Measurements from ENCODE around the gene CAMTA1. TPM values are rescaled to one million over a fixed set of nuclear protein-coding genes. Genes with fewer than 3 reads are reported as not detected.

Gene CAMTA1
- polyA plus RNA-seq, 1 donor from 2014 or later = 162 TPM

DNA sequence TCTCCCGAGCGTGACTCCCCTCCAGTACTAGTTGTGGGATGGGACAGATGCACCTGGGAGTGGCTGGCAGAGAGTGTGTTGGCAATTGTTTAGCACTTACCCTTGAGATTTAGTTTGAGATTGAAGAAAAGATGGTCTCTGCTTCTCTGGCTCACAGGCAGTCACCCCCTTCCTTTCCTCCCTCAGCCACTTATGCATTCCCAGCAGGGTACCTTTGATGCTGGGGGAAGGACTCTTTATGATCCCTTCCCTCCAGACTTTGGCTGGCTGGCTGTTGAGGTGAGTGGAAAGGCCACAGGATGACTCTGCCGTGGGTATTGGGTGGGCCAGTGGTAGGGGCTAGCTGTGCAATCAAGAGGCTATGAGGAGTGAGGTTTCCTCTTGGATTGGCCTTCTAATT is 236.8 kb downstream of the CAMTA1 start:
- no peak overlapping the region for H3K4me2 ChIP-seq (ENCODE audit: low read length)
- H3K9ac ChIP-seq (ENCODE audit: low read length) = no peak overlapping the region
- H3K79me2 ChIP-seq (replicated peaks; ENCODE audit: insufficient read depth, low read length) = no peaks in the 10 kb centered on the region
- H3K9me3 ChIP-seq (ENCODE audit: low read length) = no peaks in the 10 kb centered on the region
- H2AFZ ChIP-seq (ENCODE audit: low read depth, low read length) = no peak overlapping the region
- no peaks in the 10 kb centered on the region for H3K9me2 ChIP-seq (ENCODE audit: insufficient read depth, low read length)
- H3F3A ChIP-seq (ENCODE audit: insufficient read depth, low read length, poor library complexity, severe bottlenecking) = no peaks in the 10 kb centered on the region
- no peaks in the 10 kb centered on the region for H3K27me3 ChIP-seq (ENCODE audit: insufficient read depth, low read depth, low read length)
- H3K36me3 ChIP-seq (ENCODE audit: insufficient read depth, low read length) = no peaks in the 10 kb centered on the region
- H4K20me1 ChIP-seq (ENCODE audit: insufficient read depth) = no peaks in the 10 kb centered on the region
- H3K27ac ChIP-seq (ENCODE audit: low read length) = no peak overlapping the region
- TF ChIP-seq POLR2AphosphoS5 (IDR thresholded peaks at IDR 0.05) = no peak
- H3K4me3 ChIP-seq (ENCODE audit: low read length) = no peak overlapping the region

DNA sequence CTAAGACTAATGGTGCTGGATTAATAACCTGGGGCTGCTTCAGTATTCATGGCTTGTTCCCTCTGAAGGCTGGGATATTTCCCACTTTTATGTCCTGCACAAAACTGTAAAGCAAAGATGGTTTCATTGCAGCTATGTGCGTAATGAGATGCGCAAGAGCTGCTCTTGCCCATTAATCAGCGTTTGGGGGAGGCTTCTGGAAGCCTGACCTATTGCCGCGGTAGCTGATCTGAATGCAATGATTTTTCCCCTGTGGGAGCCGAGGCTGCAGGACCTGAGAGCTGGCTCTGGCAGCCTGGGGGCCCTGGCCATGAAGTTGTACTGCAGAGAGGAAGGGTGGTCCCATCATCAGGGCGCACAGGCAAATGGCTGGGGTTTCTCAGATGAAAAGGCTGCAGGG is 239.8 kb downstream of the CAMTA1 start:
- TF ChIP-seq, protein P1, sequence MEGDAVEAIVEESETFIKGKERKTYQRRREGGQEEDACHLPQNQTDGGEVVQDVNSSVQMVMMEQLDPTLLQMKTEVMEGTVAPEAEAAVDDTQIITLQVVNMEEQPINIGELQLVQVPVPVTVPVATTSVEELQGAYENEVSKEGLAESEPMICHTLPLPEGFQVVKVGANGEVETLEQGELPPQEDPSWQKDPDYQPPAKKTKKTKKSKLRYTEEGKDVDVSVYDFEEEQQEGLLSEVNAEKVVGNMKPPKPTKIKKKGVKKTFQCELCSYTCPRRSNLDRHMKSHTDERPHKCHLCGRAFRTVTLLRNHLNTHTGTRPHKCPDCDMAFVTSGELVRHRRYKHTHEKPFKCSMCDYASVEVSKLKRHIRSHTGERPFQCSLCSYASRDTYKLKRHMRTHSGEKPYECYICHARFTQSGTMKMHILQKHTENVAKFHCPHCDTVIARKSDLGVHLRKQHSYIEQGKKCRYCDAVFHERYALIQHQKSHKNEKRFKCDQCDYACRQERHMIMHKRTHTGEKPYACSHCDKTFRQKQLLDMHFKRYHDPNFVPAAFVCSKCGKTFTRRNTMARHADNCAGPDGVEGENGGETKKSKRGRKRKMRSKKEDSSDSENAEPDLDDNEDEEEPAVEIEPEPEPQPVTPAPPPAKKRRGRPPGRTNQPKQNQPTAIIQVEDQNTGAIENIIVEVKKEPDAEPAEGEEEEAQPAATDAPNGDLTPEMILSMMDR (IDR thresholded peaks at IDR 0.05; ENCODE audit: poor library complexity, severe bottlenecking) = no peak
- TF ChIP-seq, protein P2, sequence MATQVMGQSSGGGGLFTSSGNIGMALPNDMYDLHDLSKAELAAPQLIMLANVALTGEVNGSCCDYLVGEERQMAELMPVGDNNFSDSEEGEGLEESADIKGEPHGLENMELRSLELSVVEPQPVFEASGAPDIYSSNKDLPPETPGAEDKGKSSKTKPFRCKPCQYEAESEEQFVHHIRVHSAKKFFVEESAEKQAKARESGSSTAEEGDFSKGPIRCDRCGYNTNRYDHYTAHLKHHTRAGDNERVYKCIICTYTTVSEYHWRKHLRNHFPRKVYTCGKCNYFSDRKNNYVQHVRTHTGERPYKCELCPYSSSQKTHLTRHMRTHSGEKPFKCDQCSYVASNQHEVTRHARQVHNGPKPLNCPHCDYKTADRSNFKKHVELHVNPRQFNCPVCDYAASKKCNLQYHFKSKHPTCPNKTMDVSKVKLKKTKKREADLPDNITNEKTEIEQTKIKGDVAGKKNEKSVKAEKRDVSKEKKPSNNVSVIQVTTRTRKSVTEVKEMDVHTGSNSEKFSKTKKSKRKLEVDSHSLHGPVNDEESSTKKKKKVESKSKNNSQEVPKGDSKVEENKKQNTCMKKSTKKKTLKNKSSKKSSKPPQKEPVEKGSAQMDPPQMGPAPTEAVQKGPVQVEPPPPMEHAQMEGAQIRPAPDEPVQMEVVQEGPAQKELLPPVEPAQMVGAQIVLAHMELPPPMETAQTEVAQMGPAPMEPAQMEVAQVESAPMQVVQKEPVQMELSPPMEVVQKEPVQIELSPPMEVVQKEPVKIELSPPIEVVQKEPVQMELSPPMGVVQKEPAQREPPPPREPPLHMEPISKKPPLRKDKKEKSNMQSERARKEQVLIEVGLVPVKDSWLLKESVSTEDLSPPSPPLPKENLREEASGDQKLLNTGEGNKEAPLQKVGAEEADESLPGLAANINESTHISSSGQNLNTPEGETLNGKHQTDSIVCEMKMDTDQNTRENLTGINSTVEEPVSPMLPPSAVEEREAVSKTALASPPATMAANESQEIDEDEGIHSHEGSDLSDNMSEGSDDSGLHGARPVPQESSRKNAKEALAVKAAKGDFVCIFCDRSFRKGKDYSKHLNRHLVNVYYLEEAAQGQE (IDR thresholded peaks at IDR 0.05; ENCODE audit: borderline replicate concordance) = no peak
- TF ChIP-seq MXI1 (conservative IDR thresholded peaks at IDR 0.05; ENCODE audit: poor library complexity, severe bottlenecking) = no peak
- H3K27ac ChIP-seq (ENCODE audit: low read length) = no peak overlapping the region
- no peak overlapping the region for H3K9ac ChIP-seq (ENCODE audit: low read length)
- no peaks in the 10 kb centered on the region for H3K9me3 ChIP-seq (ENCODE audit: low read length)
- H4K20me1 ChIP-seq (ENCODE audit: insufficient read depth) = no peaks in the 10 kb centered on the region
- no peaks in the 10 kb centered on the region for H3K36me3 ChIP-seq (ENCODE audit: insufficient read depth, low read length)
- no peak overlapping the region for H2AFZ ChIP-seq (ENCODE audit: low read depth, low read length)
- H3K79me2 ChIP-seq (replicated peaks; ENCODE audit: insufficient read depth, low read length) = no peaks in the 10 kb centered on the region
- no peaks in the 10 kb centered on the region for H3K9me2 ChIP-seq (ENCODE audit: insufficient read depth, low read length)
- no peak overlapping the region for H3K4me2 ChIP-seq (ENCODE audit: low read length)
- H3F3A ChIP-seq (ENCODE audit: insufficient read depth, low read length, poor library complexity, severe bottlenecking) = no peaks in the 10 kb centered on the region
- H3K27me3 ChIP-seq (ENCODE audit: insufficient read depth, low read depth, low read length) = no peaks in the 10 kb centered on the region
- no peak overlapping the region for H3K4me3 ChIP-seq (ENCODE audit: low read length)

DNA sequence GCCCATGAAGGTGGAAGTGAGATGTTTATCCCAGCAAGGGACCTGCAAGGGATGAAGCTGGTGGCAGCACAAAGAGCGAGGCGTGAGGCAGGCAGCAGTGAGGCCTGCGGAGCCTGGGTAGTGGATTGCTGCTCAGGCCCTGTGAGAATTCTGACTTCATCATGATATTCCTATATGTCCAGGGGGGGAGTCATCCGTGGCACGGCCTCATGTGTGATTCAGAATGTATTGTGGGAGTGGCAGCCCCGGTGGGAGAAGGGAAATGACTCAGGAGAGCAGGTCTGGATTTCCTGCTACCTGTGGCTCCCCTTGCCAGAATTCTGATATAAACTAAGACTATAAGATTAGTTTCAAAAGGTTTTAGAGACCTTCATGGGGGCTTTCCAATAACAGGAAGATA is 240.9 kb downstream of the CAMTA1 start:
- no peak overlapping the region for H3K9ac ChIP-seq (ENCODE audit: low read length)
- no peak overlapping the region for H3K27ac ChIP-seq (ENCODE audit: low read length)

More for the DNA sequence above, 240.9 kb downstream of the CAMTA1 start:
- no peaks in the 10 kb centered on the region for H3K36me3 ChIP-seq (ENCODE audit: insufficient read depth, low read length)
- no peak overlapping the region for H3K4me2 ChIP-seq (ENCODE audit: low read length)
- no peaks in the 10 kb centered on the region for H3K9me2 ChIP-seq (ENCODE audit: insufficient read depth, low read length)
- no peaks in the 10 kb centered on the region for H3K9me3 ChIP-seq (ENCODE audit: low read length)
- TF ChIP-seq, protein P2 (IDR thresholded peaks at IDR 0.05; ENCODE audit: borderline replicate concordance) = no peak
- TF ChIP-seq TAF1 (IDR thresholded peaks at IDR 0.05; ENCODE audit: low read depth) (no peak), RAD21 (conservative IDR thresholded peaks at IDR 0.05) (no peak), EZH2 (IDR thresholded peaks at IDR 0.05; ENCODE audit: borderline replicate concordance, insufficient read depth, low read length, poor library complexity, severe bottlenecking) (no peak), SMC3 (conservative IDR thresholded peaks at IDR 0.05; ENCODE audit: poor library complexity) (no peak)
- H3F3A ChIP-seq (ENCODE audit: insufficient read depth, low read length, poor library complexity, severe bottlenecking) = no peaks in the 10 kb centered on the region
- no peaks in the 10 kb centered on the region for H3K27me3 ChIP-seq (ENCODE audit: insufficient read depth, low read depth, low read length)
- H3K4me3 ChIP-seq (ENCODE audit: low read length) = no peak overlapping the region
- H4K20me1 ChIP-seq (ENCODE audit: insufficient read depth) = no peaks in the 10 kb centered on the region
- H3K79me2 ChIP-seq (replicated peaks; ENCODE audit: insufficient read depth, low read length) = no peaks in the 10 kb centered on the region
- no peak overlapping the region for H2AFZ ChIP-seq (ENCODE audit: low read depth, low read length)

Measured in neural cell (in vitro differentiated cells).